ENCODE data around the gene ANAPC7.
A peak's percentile ranks its signal among the peaks of the same experiment; 100 is the strongest.
"Not testable (repeated sequence)": the region's sequence is repeated elsewhere in the genome, so short reads cannot be mapped to it uniquely, and the experiment has no call there.

ANAPC7 gene

DNA sequence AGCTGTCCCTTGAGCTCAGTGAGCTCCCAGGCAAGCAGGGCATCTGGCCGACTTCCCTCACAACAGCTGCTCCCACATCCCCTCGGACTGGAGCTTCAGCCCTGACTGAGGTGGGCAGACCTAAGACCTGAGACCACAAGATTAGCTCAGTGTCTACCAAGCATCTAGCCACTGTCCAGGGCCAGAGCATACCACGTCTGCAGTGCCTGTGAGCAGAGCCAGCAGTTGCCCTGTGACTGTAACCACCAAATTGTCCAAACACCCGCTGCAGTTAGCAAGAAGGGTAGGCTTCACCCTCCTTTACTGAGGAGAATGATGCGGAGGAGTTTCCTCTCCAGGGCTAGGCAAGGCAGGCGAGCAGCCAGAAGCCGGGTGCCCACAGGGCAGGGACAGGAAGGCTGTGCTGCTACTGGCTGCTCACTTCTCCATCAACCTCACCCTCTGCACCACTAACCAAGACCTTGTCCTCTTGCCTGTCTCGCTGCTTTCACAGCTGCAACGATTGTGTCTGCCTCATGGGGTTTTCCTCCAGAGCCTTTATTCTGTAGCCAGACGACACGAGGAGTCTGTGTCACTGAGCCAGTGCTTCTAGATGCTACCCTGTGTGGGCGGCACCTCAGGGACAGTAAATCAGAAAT is 53.9 kb downstream of the ANAPC7 start:
- peak in 2 of 3 donors; percentile 23 to 24 for DNase-seq (ENCODE audit: low read depth in 3 of 3, low spot score in 1 of 3)

- no peak for DNase-seq (ENCODE audit: low read depth in 3 of 3, low spot score in 1 of 3)
These were observed 54.4 kb downstream of the ANAPC7 start for GRCh38 chr12:110349096-110349495.

DNA sequence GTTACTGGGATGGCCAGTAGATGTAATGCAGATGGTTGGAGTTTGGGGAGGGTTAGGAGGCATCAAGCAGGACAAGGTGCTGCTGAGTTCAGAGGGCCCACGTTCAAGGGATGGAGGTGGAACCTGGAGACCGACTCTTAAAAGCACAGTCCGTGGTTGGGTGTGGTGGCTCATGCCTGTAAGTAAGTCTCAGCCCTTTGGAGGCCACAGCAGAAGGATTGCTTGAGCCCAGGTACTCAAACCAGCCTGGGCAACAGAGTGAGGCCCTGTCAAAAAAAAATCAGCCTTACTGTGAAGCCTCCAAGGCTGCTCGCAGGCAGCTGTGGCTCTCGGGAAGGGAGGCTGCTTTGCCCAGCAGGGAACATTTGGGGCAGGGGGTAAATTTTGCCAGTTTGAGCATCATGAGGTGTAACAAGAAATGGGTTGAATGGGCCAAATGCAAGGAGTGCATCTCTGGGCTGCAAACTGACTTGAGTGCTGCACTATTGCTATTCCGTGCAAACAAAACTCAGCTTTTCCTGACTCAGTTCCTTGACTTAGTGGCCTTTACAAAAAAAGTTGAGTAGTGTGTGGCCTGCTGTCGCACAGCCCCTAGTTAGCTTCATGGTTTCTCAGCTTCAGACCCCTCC is 55.0 kb downstream of the ANAPC7 start:
- DNase-seq (ENCODE audit: low read depth in 3 of 3, low spot score in 1 of 3): no peak

GRCh38 chr12:110347767-110348166 is 55.7 kb downstream of the ANAPC7 start:
- DNase-seq (ENCODE audit: low read depth in 3 of 3, low spot score in 1 of 3): no peak

DNA sequence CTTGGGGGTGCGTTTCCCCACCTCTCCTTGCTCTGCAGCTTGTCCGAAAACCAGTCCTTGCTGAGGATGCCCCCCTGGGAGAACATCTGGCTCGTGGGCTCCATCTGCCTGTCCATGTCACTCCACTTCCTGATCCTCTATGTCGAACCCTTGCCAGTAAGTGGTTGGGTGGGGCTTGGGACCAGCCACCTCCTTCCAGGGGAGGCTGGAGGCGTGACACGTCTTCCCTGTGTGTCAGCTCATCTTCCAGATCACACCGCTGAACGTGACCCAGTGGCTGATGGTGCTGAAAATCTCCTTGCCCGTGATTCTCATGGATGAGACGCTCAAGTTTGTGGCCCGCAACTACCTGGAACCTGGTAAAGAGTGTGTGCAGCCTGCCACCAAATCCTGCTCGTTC is 57.5 kb downstream of the ANAPC7 start:
- DNase-seq (ENCODE audit: low read depth in 3 of 3, low spot score in 1 of 3): no peak

GRCh38 chr12:110345176-110345661 is 58.3 kb downstream of the ANAPC7 start:
- DNase-seq (ENCODE audit: low read depth in 3 of 3, low spot score in 1 of 3): no peak

GRCh38 chr12:110344657-110345056 is 58.9 kb downstream of the ANAPC7 start:
- DNase-seq (ENCODE audit: low read depth in 3 of 3, low spot score in 1 of 3): no peak

DNA sequence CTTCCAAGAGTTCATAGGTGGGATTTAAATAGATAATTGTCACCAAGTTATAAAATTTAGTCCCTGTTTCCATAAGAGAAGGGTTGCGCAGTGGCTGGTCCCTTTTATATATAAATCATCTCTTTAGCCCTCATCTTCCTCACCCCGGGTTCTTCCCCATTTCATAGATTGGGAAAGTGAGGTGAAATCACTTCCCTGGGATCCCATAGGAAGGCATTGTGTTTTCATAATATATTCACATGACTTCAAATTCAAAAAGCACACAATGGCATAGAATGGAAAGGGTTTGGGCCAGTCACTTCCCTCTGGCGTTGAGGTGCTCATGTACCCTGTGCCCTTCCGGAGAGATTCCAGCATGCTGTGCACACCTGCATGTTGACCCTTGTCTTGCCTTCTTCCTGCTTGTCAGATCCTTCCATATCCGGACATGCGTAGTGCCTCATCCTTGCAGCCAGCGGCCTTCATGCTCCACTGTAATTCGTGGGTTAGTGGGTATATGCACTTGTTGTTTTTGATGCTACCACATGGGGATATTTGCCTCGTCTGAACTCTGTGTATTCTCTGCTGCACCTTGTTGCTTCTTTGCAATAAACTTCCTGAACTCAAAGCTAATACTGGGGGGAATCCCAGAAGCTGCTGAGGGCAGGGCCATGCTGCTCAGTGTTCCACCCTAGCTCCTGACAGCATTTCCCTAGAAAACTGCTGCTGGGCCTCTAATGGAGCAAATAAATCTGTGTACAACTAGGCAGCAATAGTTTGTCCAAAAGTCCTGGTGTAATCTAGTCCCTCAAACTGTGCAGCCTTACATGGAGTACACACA is 59.6 kb downstream of the ANAPC7 start:
- no peak for DNase-seq (ENCODE audit: low read depth in 3 of 3, low spot score in 1 of 3)

DNA sequence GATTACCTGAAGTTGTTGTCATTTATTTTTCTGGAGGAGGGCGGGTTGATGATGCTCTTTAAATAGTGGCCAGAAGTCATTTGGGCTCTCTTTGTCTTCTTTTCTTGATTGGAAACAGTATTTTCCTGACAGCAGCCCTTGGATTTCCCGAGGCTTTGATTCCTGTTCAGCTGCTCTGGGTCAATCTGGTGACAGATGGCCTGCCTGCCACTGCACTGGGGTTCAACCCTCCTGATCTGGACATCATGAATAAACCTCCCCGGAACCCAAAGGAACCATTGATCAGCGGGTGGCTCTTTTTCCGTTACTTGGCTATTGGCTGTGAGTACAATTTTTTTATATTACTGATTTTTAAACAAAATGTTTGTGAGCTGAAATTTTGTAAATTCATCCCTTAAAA is 60.4 kb downstream of the ANAPC7 start:
- DNase-seq (ENCODE audit: low read depth in 3 of 3, low spot score in 1 of 3): no peak

DNA sequence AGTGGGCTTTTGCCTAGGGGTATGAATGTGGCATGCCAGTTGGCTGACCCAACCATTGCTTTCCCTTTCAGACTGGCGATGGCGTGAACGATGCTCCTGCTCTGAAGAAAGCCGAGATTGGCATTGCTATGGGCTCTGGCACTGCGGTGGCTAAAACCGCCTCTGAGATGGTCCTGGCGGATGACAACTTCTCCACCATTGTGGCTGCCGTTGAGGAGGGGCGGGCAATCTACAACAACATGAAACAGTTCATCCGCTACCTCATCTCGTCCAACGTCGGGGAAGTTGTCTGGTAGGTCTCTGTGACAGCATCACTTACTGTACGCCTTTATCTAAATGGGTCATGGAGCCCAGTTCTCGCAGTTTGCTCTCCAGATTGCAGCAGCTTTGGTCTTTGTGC is 61.4 kb downstream of the ANAPC7 start:
- no peak for DNase-seq (ENCODE audit: low read depth in 3 of 3, low spot score in 1 of 3)

- DNase-seq (ENCODE audit: low read depth in 3 of 3, low spot score in 1 of 3): no peak
These were observed 62.8 kb downstream of the ANAPC7 start for GRCh38 chr12:110340706-110341105.

- not testable (repeated sequence) for DNase-seq (ENCODE audit: low read depth in 3 of 3, low spot score in 1 of 3)
These were observed 63.2 kb downstream of the ANAPC7 start for GRCh38 chr12:110340261-110340660.

DNA sequence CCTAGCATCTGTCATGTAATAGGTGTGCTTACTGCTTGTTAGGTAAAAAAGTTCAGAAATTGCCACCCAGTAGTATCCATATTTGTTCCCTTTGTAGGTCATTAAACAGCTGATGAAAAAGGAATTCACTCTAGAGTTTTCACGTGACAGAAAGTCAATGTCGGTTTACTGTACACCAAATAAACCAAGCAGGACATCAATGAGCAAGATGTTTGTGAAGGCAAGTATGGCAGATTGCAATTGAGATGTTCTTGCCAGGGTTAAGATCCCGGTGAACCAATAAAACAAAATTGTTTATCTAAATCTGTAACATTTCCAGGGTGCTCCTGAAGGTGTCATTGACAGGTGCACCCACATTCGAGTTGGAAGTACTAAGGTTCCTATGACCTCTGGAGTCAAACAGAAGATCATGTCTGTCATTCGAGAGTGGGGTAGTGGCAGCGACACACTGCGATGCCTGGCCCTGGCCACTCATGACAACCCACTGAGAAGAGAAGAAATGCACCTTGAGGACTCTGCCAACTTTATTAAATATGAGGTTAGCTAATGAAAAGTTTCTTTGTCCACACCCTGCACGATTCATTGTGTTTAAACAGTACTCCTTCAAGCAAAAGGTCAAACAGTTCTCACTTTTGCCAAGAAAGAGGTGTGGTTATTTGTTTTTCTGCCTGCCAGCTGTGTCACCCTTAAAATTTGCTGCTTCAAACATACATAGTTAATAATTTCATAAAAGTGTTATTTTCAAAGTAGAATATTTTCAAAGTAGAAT is 64.1 kb downstream of the ANAPC7 start:
- no peak for DNase-seq (ENCODE audit: low read depth in 3 of 3, low spot score in 1 of 3)

DNA sequence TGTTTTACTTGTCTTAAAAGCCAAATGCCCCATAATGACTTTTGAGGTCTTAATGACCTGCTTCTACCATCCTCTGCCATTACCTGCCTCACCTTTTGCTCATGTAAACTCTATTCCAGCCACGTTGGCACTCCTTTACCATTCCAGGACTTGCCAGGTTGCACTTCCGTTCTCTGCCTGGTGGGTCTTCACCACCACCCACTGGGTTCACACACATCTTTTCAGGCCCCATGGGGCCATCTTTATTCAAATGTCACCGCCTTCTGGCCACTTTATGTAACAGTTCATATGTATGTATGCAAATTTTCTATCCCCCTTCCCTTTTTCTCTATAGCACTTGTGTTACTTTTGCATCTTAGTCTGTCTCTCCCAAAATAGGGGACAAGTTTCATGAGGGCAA is 64.8 kb downstream of the ANAPC7 start:
- no peak for DNase-seq (ENCODE audit: low read depth in 3 of 3, low spot score in 1 of 3)

GRCh38 chr12:110337912-110338710 is 65.4 kb downstream of the ANAPC7 start:
- no peak for DNase-seq (ENCODE audit: low read depth in 3 of 3, low spot score in 1 of 3)

DNA sequence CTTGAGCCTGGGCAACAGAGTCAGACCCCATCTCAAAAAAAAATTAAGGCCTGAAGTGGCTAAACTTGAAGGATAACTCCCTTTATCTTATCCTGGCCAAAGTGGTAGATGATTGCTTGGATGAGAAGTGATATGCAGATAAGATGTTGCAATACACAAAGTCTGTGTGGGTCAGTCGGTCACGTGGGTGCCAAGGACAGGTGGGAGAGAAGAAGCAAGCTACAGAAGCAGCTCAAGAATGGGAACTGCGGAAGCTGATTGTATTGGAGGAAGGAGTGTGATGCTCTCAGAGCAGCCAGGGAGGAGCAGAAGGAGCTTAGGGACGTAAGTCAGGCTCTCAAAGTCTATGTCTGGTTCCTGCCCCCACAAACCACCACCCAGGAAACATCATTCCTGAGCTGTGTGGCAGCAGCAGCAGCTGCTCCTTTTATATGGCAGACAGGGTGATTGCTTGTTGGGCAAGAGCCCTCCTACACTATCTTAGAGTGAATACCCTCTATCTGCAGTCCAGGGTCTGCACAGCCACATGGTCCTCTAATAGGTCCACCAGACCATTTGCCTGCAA is 67.9 kb downstream of the ANAPC7 start:
- DNase-seq (ENCODE audit: low read depth in 3 of 3, low spot score in 1 of 3): no peak

- DNase-seq (ENCODE audit: low read depth in 3 of 3, low spot score in 1 of 3): no peak
These were observed 70.3 kb downstream of the ANAPC7 start for GRCh38 chr12:110333201-110333600.

DNA sequence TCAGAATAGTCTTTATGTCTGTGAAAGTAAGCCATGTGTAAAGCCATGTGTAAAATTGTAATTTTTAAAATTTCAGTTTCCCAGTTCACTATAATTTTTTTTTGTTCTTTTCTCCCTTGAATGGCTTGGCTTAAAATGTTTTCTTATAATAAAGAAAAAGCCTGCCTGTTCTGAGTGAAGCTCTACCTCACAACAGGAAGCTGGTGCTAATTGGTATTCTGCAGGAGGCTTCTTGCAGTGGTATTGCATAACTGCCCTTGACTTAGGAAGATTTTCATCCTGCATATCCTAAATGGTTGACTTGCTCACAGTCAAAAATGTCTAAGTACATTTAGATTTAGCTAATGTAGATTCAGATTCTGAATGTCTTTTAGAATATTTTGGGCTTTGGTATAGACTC is 73.0 kb downstream of the ANAPC7 start:
- DNase-seq (ENCODE audit: low read depth in 3 of 3, low spot score in 1 of 3): no peak

GRCh38 chr12:110330124-110330523 is 73.4 kb downstream of the ANAPC7 start:
- DNase-seq (ENCODE audit: low read depth in 3 of 3, low spot score in 1 of 3): no peak

DNA sequence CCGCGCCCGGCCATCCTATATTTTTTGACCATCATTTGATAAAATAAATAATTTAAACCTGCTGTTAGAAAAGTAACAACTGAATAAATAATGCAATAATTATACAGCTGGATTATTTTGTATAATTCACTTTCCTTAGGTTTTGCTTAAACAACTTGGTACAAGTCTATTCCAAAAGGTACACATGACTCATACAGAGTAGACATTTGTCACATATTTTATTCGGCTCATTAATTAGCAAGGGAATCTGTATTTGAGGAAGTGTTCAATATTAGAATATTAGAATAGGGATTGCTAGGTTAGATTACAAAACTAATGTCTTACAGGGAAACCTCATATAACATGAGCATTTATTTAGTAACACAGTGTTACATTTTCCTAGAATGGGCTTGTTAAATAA is 73.8 kb downstream of the ANAPC7 start:
- no peak for DNase-seq (ENCODE audit: low read depth in 3 of 3, low spot score in 1 of 3)

Data from stimulated activated CD4-positive, alpha-beta T cell treated with anti-CD3 and anti-CD28 coated beads, TNF-alpha, amount 100 ng/mL, for 1 hour (primary cell).